GM11168 (cell line): ENCODE results near the gene NTN1.

Source experiments
- in situ Hi-C: fragments of 300-500 bp; cut with MboI; formaldehyde crosslinking; loops from one replicate; pipeline ENCODE4 v1.12.0; 2022; ENCODE audit warnings: low sequenced_read_pairs; ENCODE audit not compliant: unreplicated experiment

Gene NTN1

DNA sequence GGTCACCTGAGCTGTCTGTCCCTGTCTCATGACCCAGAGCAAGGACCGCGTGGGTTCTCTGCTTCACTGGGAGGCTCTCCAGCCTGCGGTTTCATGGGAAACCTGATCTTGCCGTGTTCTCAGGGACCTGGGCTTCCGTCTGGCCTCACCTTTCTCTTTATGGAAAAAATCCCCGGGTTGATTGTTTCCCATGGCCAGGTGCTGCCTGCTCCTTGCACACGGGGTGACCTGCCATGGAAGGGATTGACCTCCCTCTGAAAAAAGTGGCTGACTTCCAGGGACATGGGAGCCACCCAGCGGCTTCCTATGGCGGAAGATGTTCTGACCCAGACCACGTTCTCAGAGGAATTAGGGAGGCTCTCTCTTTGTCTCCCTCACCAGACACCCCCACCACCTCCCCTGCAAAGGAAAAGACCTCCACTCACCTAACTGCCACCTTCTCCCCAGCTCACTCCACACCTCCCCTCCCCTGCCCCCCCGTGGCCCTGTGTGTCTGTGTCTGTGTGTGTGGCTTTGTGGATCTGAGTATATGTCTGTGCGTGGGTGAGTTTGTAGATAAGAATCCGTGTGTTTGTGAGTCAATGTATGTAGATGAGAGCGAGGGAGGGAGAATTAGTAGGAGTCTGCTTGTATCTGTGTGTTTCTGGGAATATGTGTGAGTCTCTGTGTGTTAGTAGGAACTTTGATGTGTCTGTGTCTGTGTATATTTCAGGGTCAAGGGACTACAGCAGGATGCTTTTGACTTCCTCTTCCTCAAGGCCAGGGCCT lies 154.6 kb downstream of the NTN1 start:
- in situ Hi-C loops, result no loop called here

DNA sequence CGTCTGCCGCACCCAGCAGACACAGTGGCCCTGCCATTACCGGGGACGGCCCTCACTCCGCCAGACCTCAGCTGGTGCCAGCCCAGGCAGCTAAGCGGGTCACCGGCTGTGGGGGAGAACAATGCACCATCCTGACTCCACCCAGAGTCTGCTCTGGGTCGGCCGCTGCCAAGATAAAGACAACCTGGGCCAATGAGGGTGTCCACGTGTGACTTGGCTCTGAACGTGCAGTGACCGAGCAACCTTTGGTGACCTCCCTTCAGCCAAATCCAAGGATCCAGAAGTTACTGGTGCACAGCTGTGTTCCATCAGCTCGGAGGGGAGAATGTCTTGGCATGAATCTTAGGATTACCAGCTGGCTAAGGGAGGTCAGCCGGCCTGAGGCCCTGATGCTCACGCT lies 155.9 kb downstream of the NTN1 start:
- in situ Hi-C loops, result no loop called here

DNA sequence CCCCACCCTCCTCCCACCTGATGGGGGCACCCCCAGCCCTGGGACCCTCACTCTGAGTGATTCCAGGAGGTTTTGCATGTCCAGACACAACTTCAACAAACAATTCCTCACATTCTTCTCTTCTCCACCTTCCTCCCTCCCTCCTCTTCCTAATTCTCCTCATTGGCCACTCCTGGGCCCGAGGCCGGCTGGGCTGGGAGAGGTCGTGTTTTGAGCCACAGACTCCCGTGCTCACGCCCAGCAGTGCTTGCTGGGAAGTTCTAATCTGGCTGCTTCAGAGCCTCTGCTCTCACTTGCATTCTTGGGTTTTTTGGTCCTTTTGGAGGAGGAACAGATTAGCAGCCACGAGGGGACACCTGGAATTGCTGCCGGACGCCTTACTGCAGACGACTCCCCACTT lies 157.0 kb downstream of the NTN1 start:
- in situ Hi-C loops, result no loop called here

- in situ Hi-C loops, result no loop called here
These were observed 158.3 kb downstream of the NTN1 start for GRCh38 chr17:9179602-9180001.

GRCh38 chr17:9181640-9182039 lies 160.3 kb downstream of the NTN1 start:
- in situ Hi-C loops, result no loop called here

- in situ Hi-C loops, result no loop called here
These were observed 162.0 kb downstream of the NTN1 start for GRCh38 chr17:9183306-9183705.

- in situ Hi-C loops, result no loop called here
These were observed 163.8 kb downstream of the NTN1 start for GRCh38 chr17:9185142-9185541.

DNA sequence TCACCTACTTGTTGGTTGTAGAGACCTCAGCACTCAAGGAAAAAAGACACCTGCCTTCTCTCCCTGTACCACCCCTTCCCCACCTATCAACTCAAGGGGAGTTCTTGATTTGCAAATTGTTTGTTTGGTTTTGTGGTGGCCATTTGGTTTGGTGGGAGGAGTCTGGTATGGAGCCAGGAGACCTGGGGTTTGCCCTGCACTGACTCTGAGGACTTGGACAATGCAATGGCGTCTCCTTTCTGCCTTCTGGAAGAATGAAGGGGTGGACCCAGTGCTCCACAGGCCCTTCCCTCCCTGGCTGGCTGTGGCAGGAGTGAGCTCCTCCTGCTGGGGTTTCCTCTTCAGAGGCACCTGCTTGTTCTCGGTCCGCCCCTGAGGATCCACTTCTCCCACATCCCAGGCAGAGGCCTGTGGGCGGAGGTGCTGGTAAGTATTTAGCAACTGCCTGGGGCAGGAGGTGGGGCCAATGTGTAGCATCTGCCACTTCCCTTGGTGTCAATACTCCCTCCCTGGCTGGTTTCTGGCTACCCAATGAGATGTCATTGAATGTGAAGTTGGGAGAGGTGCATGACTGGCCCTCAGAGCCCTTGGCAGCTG lies 164.5 kb downstream of the NTN1 start:
- in situ Hi-C loops, result no loop called here

- in situ Hi-C loops, result no loop called here
These were observed 166.5 kb downstream of the NTN1 start for GRCh38 chr17:9187828-9188227.

DNA sequence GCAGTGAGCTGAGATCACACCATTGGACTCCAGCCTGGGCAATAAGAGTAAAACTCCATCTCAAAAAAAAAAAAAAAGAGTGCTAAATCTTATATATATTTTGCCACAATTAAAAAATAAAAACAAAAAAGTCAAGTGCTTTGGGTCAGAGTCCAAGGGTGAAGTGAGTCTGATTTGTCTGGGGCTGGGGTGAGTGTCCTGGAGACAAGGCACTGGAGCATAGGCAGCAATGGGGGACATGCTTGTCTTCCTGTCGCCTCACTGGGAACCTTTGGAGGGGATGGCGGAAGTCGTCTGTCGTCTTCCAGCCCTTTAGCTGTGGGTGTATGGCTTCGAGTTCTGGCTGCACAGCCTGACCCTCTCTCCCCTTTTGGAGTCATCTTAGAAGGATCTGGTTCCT lies 167.1 kb downstream of the NTN1 start:
- in situ Hi-C loops, result no loop called here

DNA sequence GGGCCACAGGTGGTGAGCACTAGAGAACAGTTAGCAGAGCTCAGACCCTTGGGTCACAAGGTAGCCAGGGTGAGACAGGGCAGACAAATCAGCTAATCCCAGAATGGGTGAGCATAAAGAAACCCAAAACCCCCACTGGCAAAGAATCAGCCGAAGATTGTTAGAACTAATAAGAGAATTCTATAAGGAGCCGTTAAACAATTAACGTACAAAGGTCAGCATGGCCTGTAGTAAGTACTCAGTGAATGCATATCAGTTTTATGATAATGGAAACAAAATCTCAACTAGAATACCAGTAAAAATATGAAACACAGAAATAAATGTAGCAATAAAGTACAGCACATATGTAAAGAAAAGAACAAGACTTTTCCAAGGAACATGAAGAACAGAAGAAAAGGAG lies 168.6 kb downstream of the NTN1 start:
- in situ Hi-C loops, result no loop called here

DNA sequence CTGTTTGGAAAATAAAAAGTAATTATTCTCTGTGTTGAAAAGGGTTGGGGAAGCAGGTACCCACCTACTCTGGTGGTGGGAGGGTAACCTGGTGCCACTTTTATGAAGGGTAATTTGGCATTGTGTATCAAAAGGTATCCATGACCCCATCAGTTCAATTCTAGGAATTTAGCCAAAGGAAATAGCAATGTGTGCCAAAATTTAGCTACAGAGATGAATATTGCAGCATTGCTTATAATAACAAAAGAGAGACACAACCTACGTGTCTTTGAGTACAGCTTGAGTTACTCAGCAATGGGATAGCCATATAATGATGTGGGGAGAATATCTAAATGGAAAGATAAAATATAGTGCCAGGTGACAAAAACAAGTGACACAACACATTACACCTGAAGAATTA lies 170.7 kb downstream of the NTN1 start:
- in situ Hi-C loops, result no loop called here

DNA sequence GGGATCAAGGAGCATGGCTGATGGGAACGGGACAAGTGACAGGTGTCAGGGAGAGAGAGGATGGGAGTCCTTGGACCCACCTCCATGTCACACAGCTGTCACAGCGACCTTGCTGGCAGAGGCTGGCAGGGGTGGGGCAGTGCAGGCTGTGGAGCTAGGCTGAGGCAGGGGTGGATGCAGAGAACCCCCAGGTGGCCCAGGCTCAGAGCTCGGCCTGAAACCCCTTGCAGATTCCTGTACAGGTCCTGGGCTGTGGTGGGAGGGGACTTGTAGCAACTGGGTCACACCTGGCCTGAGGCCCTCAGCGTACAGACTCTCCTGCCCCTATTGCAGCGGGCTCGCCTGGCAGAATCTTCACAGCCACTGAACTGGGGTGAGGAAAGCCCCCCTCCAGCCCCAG lies 174.1 kb downstream of the NTN1 start:
- in situ Hi-C loops, result no loop called here

- in situ Hi-C loops, result no loop called here
These were observed 174.8 kb downstream of the NTN1 start for GRCh38 chr17:9195961-9196670.

- in situ Hi-C loops, result no loop called here
These were observed 178.6 kb downstream of the NTN1 start for GRCh38 chr17:9199571-9200551.

DNA sequence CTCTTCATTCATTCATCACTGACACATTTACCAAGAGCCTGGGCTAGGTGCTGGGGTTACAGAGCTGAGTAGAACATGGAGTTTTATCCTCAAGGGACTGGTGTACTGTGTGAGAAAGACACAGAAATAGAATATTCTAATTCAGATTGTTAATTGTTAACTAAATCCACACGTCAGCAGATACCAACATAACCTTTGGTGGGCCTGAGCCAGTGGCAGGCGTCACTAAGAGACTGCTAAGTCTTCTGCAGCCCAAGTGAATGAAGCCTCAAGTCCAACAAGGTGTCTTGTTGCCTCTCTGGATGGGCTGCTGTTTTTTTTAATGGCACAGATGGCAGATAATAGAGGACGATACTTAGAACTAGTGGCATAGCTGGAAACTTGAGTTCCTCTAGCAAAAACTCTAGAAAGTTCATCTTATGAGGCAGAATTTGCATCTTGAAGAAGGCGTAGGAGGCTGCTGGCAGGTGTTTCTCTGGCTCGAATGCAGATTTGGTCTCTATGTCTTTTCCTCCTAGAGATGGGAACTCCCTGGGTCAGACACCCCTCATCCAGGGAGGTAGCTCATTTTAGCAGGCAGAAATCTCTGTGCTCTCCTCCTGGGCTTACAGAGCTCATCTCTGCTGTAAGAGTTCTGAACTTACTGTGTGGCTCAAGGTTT lies 179.5 kb downstream of the NTN1 start:
- in situ Hi-C loops, result no loop called here

DNA sequence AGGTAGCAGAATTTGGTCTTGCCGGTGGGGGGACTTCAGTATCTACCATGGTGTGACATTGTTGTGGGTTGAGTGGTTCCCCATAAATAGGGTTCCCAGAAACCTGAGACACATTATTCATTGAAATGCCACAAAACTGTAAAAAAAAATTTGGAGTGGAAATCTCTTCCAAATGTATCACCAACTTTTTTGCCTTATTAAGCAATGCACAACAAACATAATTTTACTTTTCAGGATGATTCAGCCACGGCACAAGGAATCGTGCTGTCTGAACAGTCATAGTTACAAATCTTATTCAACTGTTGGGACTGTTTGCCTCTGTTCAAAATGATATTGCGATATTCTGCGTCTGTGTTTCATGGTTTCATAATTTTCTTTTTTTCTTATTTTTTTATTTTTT lies 181.2 kb downstream of the NTN1 start:
- in situ Hi-C loops, result no loop called here

DNA sequence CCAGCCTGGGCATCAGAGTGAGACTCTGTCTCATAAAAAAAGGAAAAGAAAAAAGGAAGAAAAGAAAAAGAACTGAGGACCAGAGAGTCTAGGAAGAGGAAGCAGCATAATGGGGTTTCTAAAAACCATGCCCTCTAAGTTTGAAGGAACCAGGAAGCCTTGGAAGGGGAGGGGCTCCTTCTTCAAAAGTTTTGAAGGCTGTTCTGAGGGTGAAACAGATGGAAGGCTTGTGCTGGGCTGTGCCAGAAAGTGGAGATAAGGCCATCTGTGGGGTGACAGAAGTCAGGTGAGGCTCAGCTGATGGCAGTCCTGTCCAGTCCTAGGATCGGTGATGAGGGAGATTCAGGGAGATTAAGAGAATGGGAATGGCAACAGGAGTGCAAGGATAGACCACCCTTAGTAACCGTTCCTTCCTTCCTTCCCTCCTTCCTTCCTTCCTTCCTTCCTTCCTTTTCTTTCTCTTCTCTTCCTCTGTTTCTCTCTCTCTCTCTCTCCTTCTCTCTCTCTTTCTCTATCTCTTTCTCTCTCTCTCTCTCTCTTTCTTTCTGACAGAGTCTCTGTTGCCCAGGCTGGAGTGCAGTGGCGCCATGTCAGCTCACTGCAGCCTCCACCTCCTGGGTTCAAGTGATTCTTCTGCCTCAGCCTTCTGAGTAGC lies 182.6 kb downstream of the NTN1 start:
- in situ Hi-C loops, result no loop called here

DNA sequence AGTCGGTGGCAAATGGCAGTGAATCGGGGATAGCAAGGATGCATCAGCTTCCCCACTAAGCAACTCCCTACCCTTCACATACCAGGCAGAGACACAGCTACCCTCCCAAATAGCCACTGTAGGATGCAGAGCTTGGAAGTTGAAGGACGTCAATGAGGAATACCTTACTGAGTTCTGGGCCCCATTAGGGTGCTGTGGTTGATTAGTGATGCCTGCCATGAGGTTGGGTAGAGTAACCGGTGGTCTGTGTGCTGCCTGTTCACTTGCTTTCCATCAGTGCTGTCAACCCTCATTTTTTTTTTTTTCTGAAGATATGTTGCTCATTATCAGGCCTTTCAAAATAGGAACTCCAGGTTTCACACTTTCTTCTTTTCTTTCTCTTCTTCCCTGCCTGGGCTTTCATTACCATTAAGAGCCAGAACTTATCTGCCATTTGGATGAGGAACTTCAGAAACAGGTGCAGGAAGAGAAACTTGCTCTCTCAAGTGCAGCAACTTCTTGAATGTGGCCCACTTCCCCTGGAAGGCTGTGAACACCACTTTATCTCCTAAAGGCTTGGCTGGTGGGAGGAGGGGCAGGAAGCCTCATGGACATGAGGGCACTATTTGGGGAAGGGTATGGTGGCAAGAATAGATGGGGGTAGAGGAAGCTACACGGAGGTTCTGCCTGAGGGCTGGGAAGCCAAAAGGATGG lies 183.5 kb downstream of the NTN1 start:
- in situ Hi-C loops, result no loop called here
